ENCODE data around the gene NAT10. TPM values are rescaled to one million over a fixed set of nuclear protein-coding genes. Genes with fewer than 3 reads are reported as not detected.

NAT10 gene
- total RNA-seq, 4 donors from 2014 or later: 41.2 to 59.8 (median 48.2) TPM

- no peaks in the 10 kb centered on the region for H3K9me3 ChIP-seq
- DNase-seq (ENCODE audit: low spot score in 2 of 2): no peak
- TF ChIP-seq, protein P1, sequence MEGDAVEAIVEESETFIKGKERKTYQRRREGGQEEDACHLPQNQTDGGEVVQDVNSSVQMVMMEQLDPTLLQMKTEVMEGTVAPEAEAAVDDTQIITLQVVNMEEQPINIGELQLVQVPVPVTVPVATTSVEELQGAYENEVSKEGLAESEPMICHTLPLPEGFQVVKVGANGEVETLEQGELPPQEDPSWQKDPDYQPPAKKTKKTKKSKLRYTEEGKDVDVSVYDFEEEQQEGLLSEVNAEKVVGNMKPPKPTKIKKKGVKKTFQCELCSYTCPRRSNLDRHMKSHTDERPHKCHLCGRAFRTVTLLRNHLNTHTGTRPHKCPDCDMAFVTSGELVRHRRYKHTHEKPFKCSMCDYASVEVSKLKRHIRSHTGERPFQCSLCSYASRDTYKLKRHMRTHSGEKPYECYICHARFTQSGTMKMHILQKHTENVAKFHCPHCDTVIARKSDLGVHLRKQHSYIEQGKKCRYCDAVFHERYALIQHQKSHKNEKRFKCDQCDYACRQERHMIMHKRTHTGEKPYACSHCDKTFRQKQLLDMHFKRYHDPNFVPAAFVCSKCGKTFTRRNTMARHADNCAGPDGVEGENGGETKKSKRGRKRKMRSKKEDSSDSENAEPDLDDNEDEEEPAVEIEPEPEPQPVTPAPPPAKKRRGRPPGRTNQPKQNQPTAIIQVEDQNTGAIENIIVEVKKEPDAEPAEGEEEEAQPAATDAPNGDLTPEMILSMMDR (IDR thresholded peaks at IDR 0.05): no peak
- TF ChIP-seq POLR2AphosphoS5 (IDR thresholded peaks at IDR 0.05) (no peak), POLR2A (IDR thresholded peaks at IDR 0.05) (no peak), EP300 (IDR thresholded peaks at IDR 0.05) (no peak)
- peak overlapping the region; percentile 91 for H3K27ac ChIP-seq
- H3K4me1 ChIP-seq: peaks cover 27% of the 10 kb centered on the region
- H3K27me3 ChIP-seq: no peaks in the 10 kb centered on the region
- H3K4me3 ChIP-seq: peak overlapping the region; percentile 71
- peaks cover 42% of the 10 kb centered on the region for H3K36me3 ChIP-seq
- 1% methylated on average over 17 of the region's 17 CpGs for WGBS
Observed at GRCh38 chr11:34105957-34106504, 602 bp downstream of the NAT10 start.

GRCh38 chr11:34111722-34112270 lies 6.4 kb downstream of the NAT10 start:
- H3K27me3 ChIP-seq: no peaks in the 10 kb centered on the region
- TF ChIP-seq POLR2AphosphoS5 (IDR thresholded peaks at IDR 0.05): no peak
- TF ChIP-seq EP300 (IDR thresholded peaks at IDR 0.05): no peak
- TF ChIP-seq, protein P1 (IDR thresholded peaks at IDR 0.05): no peak
- no peak for TF ChIP-seq POLR2A (IDR thresholded peaks at IDR 0.05)
- H3K9me3 ChIP-seq: no peaks in the 10 kb centered on the region
- H3K36me3 ChIP-seq: peaks cover 89% of the 10 kb centered on the region
- no peak overlapping the region for H3K27ac ChIP-seq
- 94% methylated on average over 6 of the region's 6 CpGs for WGBS
- H3K4me3 ChIP-seq: no peak overlapping the region
- DNase-seq (ENCODE audit: low spot score in 2 of 2): no peak
- H3K4me1 ChIP-seq: peaks cover 11% of the 10 kb centered on the region

DNA sequence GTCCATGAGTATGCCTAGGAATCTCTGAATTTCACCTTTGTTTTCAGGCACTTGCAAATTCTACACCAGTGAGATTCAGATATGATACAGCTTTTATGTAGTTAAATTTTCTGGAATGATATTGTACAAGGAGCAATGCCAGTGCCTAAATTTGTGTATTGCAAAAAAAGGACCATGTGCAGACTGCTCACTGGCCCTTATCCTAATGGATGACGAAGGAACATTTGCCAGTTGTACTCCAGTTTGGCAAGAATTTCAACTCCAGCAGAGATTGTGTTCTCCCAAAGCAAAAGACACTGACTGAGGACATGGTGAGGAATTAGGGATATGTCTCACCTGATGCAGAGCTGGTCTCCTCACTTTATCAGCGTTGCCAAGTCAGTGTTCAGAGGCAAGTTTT lies 8.6 kb downstream of the NAT10 start:
- no peak for DNase-seq (ENCODE audit: low spot score in 2 of 2)
- WGBS: 92% methylated on average over 2 of the region's 2 CpGs
- H3K4me1 ChIP-seq: no peaks in the 10 kb centered on the region
- H3K9me3 ChIP-seq: no peaks in the 10 kb centered on the region
- no peak overlapping the region for H3K27ac ChIP-seq
- no peak overlapping the region for H3K4me3 ChIP-seq
- no peaks in the 10 kb centered on the region for H3K27me3 ChIP-seq
- TF ChIP-seq, protein P1 (IDR thresholded peaks at IDR 0.05): no peak
- TF ChIP-seq EP300 (IDR thresholded peaks at IDR 0.05) (no peak), POLR2A (IDR thresholded peaks at IDR 0.05) (no peak), POLR2AphosphoS5 (IDR thresholded peaks at IDR 0.05) (no peak)
- H3K36me3 ChIP-seq: peaks cover 99% of the 10 kb centered on the region

GRCh38 chr11:34114471-34114870 lies 9.0 kb downstream of the NAT10 start:
- H3K27me3 ChIP-seq: no peaks in the 10 kb centered on the region
- no peaks in the 10 kb centered on the region for H3K9me3 ChIP-seq
- no peak overlapping the region for H3K4me3 ChIP-seq
- no peak for DNase-seq (ENCODE audit: low spot score in 2 of 2)
- 91% methylated on average over 5 of the region's 5 CpGs for WGBS
- H3K4me1 ChIP-seq: no peaks in the 10 kb centered on the region
- H3K27ac ChIP-seq: no peak overlapping the region
- TF ChIP-seq, protein P1 (IDR thresholded peaks at IDR 0.05): no peak
- TF ChIP-seq POLR2AphosphoS5 (IDR thresholded peaks at IDR 0.05): no peak
- TF ChIP-seq EP300 (IDR thresholded peaks at IDR 0.05): no peak
- TF ChIP-seq POLR2A (IDR thresholded peaks at IDR 0.05): no peak
- peaks cover 99% of the 10 kb centered on the region for H3K36me3 ChIP-seq

- no peak for DNase-seq (ENCODE audit: low spot score in 2 of 2)
- WGBS: 98% methylated on average over 4 of the region's 4 CpGs
- Histone ChIP-seq H3K4me1 (no peaks in the 10 kb centered on the region), H3K36me3 (peaks cover 99% of the 10 kb centered on the region), H3K27me3 (no peaks in the 10 kb centered on the region), H3K4me3 (no peak overlapping the region), H3K27ac (no peak overlapping the region), H3K9me3 (no peaks in the 10 kb centered on the region)
- TF ChIP-seq POLR2A (IDR thresholded peaks at IDR 0.05) (no peak), POLR2AphosphoS5 (IDR thresholded peaks at IDR 0.05) (no peak)
- TF ChIP-seq, protein P1 (IDR thresholded peaks at IDR 0.05): no peak
Observed at GRCh38 chr11:34120651-34121050, 15.2 kb downstream of the NAT10 start.

Measured in suprapubic skin (tissue), 4 donors.